Measurements from ENCODE around the gene TPX2. TPM values are rescaled to one million over a fixed set of nuclear protein-coding genes. Genes with fewer than 3 reads are reported as not detected.
"Not testable (repeated sequence)": the region's sequence is repeated elsewhere in the genome, so short reads cannot be mapped to it uniquely, and the experiment has no call there.

TPX2 gene
- total and polyA plus RNA-seq, 2 donors, result 8.2 to 75.6 TPM

DNA sequence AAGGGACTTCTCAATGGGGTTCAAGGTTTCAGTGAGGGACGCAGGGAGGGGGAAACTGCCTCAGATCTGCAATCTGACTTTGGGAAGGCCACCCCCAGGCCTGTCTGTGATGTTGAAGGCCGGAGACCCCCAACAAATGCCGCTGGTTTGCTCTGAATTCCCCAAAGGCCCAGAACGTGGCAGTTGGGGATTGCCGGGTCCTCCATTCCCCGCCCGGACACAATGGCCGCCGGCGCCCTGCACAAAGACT lies 16.1 kb upstream of the TPX2 start:
- Histone ChIP-seq H3K36me3 (ENCODE audit: control insufficient read depth in 2 of 2, insufficient read depth in 2 of 2, low read length in 1 of 2) (peaks cover 17 to 30% of the 10 kb centered on the region in 2 donors), H3K27ac (ENCODE audit: low read depth in 1 of 2, low read length in 1 of 2) (peak overlapping the region; percentile 96 to 99), H3K4me1 (ENCODE audit: control insufficient read depth in 2 of 2, insufficient read depth in 2 of 2, low read length in 2 of 2) (peaks cover 14 to 32% of the 10 kb centered on the region in 2 donors), H3K4me3 (ENCODE audit: low read length in 2 of 2) (peak overlapping the region; percentile 75 to 85), H3K27me3 (ENCODE audit: control insufficient read depth in 2 of 2, insufficient read depth in 1 of 2, low read length in 1 of 2) (no peaks in the 10 kb centered on the region), H3K9me3 (ENCODE audit: control insufficient read depth in 2 of 2, insufficient read depth in 1 of 2, low read length in 1 of 2) (no peaks in the 10 kb centered on the region)
- no peak for DNase-seq (ENCODE audit: low read depth in 6 of 9, low spot score in 9 of 9)
- WGBS, result under 1% methylated on average over 10 of the region's 10 CpGs

DNA sequence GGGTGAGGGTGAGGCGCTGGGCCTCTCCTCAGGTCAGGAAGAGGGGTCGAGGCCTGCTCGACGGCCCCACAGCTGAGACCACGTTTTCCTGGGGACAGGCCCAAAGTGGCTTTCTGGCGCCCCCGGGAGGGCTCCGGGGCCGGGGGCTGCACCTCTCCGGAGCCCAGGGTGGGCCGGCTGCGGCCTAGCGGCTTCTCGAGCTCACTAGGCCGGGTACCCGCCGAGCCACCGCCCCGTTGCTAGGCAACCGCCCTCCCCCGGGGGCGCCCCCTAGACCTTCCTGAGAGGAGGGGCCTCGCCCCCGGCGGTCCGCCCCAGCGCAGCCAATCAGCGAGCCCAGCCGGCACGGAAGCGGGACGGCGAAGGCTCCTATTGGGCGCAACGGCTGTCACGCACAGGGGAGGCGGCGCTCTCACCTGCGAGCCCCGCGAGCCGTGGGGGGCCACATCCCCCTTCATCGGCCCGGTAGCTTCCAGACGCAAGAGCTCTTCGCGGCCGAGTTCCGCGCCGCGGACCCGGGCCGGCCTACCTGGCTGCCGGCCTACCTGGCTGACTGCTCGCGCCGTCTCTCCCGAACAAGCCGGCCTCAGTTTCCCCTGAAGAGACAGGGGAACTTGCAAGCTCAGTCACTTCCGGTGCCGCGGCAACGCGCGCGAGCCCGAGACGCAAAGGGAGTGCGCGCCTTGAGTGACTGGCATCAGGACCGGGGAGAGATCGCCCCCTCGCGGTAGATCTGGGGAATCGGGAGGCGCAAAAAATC lies 15.6 kb upstream of the TPX2 start:
- under 1% methylated on average over 77 of the region's 77 CpGs for WGBS
- H3K27ac ChIP-seq (ENCODE audit: low read depth in 1 of 2, low read length in 1 of 2), result peak overlapping the region; percentile 98 to 99
- H3K27me3 ChIP-seq (ENCODE audit: control insufficient read depth in 2 of 2, insufficient read depth in 1 of 2, low read length in 1 of 2), result no peaks in the 10 kb centered on the region
- peak overlapping the region; percentile 75 to 85 for H3K4me3 ChIP-seq (ENCODE audit: low read length in 2 of 2)
- DNase-seq (ENCODE audit: low read depth in 6 of 9, low spot score in 9 of 9), result peak; percentile 95 to 100 (median 98)
- peaks cover 17 to 28% of the 10 kb centered on the region in 2 donors for H3K36me3 ChIP-seq (ENCODE audit: control insufficient read depth in 2 of 2, insufficient read depth in 2 of 2, low read length in 1 of 2)
- H3K9me3 ChIP-seq (ENCODE audit: control insufficient read depth in 2 of 2, insufficient read depth in 1 of 2, low read length in 1 of 2), result no peaks in the 10 kb centered on the region
- peaks cover 12 to 29% of the 10 kb centered on the region in 2 donors for H3K4me1 ChIP-seq (ENCODE audit: control insufficient read depth in 2 of 2, insufficient read depth in 2 of 2, low read length in 2 of 2)

- Histone ChIP-seq H3K36me3 (ENCODE audit: control insufficient read depth in 2 of 2, insufficient read depth in 2 of 2, low read length in 1 of 2) (no peaks in the 10 kb centered on the region), H3K4me1 (ENCODE audit: control insufficient read depth in 2 of 2, insufficient read depth in 2 of 2, low read length in 2 of 2) (no peaks in the 10 kb centered on the region), H3K27ac (ENCODE audit: low read depth in 1 of 2, low read length in 1 of 2) (no peak overlapping the region), H3K4me3 (ENCODE audit: low read length in 2 of 2) (no peak overlapping the region), H3K9me3 (ENCODE audit: control insufficient read depth in 2 of 2, insufficient read depth in 1 of 2, low read length in 1 of 2) (no peaks in the 10 kb centered on the region), H3K27me3 (ENCODE audit: control insufficient read depth in 2 of 2, insufficient read depth in 1 of 2, low read length in 1 of 2) (no peaks in the 10 kb centered on the region)
- DNase-seq (ENCODE audit: low read depth in 6 of 9, low spot score in 9 of 9), result no peak
- WGBS, result 96% methylated on average over 6 of the region's 6 CpGs
These were observed 7.8 kb upstream of the TPX2 start for GRCh38 chr20:31731321-31731717.

DNA sequence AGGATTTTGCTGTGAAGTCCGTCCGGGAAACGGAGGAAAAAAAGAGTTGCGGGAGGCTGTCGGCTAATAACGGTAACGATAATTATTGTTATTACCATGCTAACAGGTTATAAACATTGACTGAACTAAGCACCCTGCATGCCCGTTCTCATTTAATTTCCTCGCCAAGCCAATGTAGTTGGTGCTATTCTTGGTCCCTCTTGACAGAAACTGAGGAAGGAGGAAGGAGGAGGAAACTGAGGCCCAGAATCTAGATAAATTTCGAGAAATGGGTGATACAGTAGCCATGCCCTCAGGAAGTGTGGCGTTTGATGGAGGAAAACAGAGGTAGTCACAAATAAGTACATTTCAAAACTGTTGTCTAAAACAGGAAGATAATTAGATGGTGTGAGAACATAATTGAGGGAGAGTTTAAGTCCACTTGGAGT lies 474 bp downstream of the TPX2 start:
- Histone ChIP-seq H3K4me3 (ENCODE audit: low read length in 2 of 2) (peak overlapping the region; percentile 71 to 78), H3K27me3 (ENCODE audit: control insufficient read depth in 2 of 2, insufficient read depth in 1 of 2, low read length in 1 of 2) (no peaks in the 10 kb centered on the region), H3K4me1 (ENCODE audit: control insufficient read depth in 2 of 2, insufficient read depth in 2 of 2, low read length in 2 of 2) (peaks cover 8 to 17% of the 10 kb centered on the region in 2 donors), H3K9me3 (ENCODE audit: control insufficient read depth in 2 of 2, insufficient read depth in 1 of 2, low read length in 1 of 2) (no peaks in the 10 kb centered on the region), H3K27ac (ENCODE audit: low read depth in 1 of 2, low read length in 1 of 2) (peak overlapping the region in 1 of 2 donors; percentile 74), H3K36me3 (ENCODE audit: control insufficient read depth in 2 of 2, insufficient read depth in 2 of 2, low read length in 1 of 2) (peaks cover 4 to 18% of the 10 kb centered on the region in 2 donors)
- DNase-seq (ENCODE audit: low read depth in 6 of 9, low spot score in 9 of 9), result no peak
- WGBS, result under 1% methylated on average over 11 of the region's 11 CpGs

DNA sequence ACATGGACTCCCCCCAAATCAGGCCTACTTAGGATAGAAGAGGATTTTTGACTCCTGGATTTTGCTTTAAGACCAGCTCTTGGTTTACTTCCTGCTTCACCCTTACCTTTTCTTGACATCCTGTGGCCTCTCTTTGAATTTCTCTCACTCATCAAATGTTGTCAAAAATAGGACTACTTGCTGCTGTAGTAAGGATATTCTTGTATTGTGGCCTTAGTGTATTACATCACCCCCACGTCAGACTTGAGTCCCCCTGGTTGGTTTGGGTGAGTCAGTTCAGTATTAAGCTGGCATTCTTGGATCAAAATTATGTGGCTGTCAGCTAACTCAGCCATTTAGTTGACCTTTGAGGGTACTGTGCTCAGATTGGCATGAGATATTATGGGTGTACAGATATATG lies 1.1 kb downstream of the TPX2 start:
- Histone ChIP-seq H3K27ac (ENCODE audit: low read depth in 1 of 2, low read length in 1 of 2) (peak overlapping the region in 1 of 2 donors; percentile 74), H3K9me3 (ENCODE audit: control insufficient read depth in 2 of 2, insufficient read depth in 1 of 2, low read length in 1 of 2) (no peaks in the 10 kb centered on the region), H3K4me3 (ENCODE audit: low read length in 2 of 2) (peak overlapping the region; percentile 71 to 78), H3K36me3 (ENCODE audit: control insufficient read depth in 2 of 2, insufficient read depth in 2 of 2, low read length in 1 of 2) (peaks cover 8 to 23% of the 10 kb centered on the region in 2 donors), H3K27me3 (ENCODE audit: control insufficient read depth in 2 of 2, insufficient read depth in 1 of 2, low read length in 1 of 2) (no peaks in the 10 kb centered on the region), H3K4me1 (ENCODE audit: control insufficient read depth in 2 of 2, insufficient read depth in 2 of 2, low read length in 2 of 2) (peaks cover 8 to 17% of the 10 kb centered on the region in 2 donors)
- DNase-seq (ENCODE audit: low read depth in 6 of 9, low spot score in 9 of 9), result peak in 1 of 9 donors; percentile 48
- WGBS, result 0% methylated on average over 1 of the region's 1 CpG

GRCh38 chr20:31740656-31741323 lies 1.7 kb downstream of the TPX2 start:
- Histone ChIP-seq H3K36me3 (ENCODE audit: control insufficient read depth in 2 of 2, insufficient read depth in 2 of 2, low read length in 1 of 2) (peaks cover 8 to 24% of the 10 kb centered on the region in 2 donors), H3K4me3 (ENCODE audit: low read length in 2 of 2) (peak overlapping the region; percentile 71 to 78), H3K27me3 (ENCODE audit: control insufficient read depth in 2 of 2, insufficient read depth in 1 of 2, low read length in 1 of 2) (no peaks in the 10 kb centered on the region), H3K9me3 (ENCODE audit: control insufficient read depth in 2 of 2, insufficient read depth in 1 of 2, low read length in 1 of 2) (no peaks in the 10 kb centered on the region), H3K4me1 (ENCODE audit: control insufficient read depth in 2 of 2, insufficient read depth in 2 of 2, low read length in 2 of 2) (peaks cover 8 to 17% of the 10 kb centered on the region in 2 donors), H3K27ac (ENCODE audit: low read depth in 1 of 2, low read length in 1 of 2) (peak overlapping the region in 1 of 2 donors; percentile 74)
- 90% methylated on average over 1 of the region's 1 CpG for WGBS
- peak in 1 of 9 donors; percentile 18 for DNase-seq (ENCODE audit: low read depth in 6 of 9, low spot score in 9 of 9)

GRCh38 chr20:31746068-31746878 lies 7.2 kb downstream of the TPX2 start:
- no peak overlapping the region for H3K27ac ChIP-seq (ENCODE audit: low read depth in 1 of 2, low read length in 1 of 2)
- peaks cover 8 to 53% of the 10 kb centered on the region in 2 donors for H3K36me3 ChIP-seq (ENCODE audit: control insufficient read depth in 2 of 2, insufficient read depth in 2 of 2, low read length in 1 of 2)
- H3K4me1 ChIP-seq (ENCODE audit: control insufficient read depth in 2 of 2, insufficient read depth in 2 of 2, low read length in 2 of 2), result peaks cover 2 to 4% of the 10 kb centered on the region in 2 donors
- 23% methylated on average over 1 of the region's 1 CpG for WGBS
- H3K9me3 ChIP-seq (ENCODE audit: control insufficient read depth in 2 of 2, insufficient read depth in 1 of 2, low read length in 1 of 2), result no peaks in the 10 kb centered on the region
- H3K4me3 ChIP-seq (ENCODE audit: low read length in 2 of 2), result no peak overlapping the region
- DNase-seq (ENCODE audit: low read depth in 6 of 9, low spot score in 9 of 9), result peak in 1 of 9 donors; percentile 9
- no peaks in the 10 kb centered on the region for H3K27me3 ChIP-seq (ENCODE audit: control insufficient read depth in 2 of 2, insufficient read depth in 1 of 2, low read length in 1 of 2)

DNA sequence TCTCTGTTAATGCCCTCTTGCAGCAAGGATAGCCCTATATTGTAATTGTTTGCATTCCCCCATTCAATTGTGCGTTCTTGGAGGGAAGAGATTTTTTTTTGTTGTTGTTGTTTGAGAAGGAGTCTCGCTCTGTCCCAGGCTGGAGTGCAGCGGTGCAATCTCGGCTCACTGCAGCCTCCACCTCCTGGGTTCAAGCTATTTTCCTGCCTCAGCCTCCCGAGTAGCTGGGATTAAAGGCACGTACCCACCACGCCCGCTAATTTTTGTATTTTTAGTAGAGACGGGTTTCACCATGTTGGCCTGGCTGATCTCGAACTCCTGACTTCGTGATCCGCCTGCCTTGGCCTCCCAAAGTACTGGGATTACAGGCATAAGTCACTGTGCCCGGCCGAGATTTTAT lies 7.9 kb downstream of the TPX2 start:
- not testable (repeated sequence) for H3K27me3 ChIP-seq (ENCODE audit: control insufficient read depth in 2 of 2, insufficient read depth in 1 of 2, low read length in 1 of 2); H3K4me3 ChIP-seq (ENCODE audit: low read length in 2 of 2); H3K27ac ChIP-seq (ENCODE audit: low read depth in 1 of 2, low read length in 1 of 2); H3K4me1 ChIP-seq (ENCODE audit: control insufficient read depth in 2 of 2, insufficient read depth in 2 of 2, low read length in 2 of 2); H3K9me3 ChIP-seq (ENCODE audit: control insufficient read depth in 2 of 2, insufficient read depth in 1 of 2, low read length in 1 of 2); DNase-seq (ENCODE audit: low read depth in 6 of 9, low spot score in 9 of 9)
- H3K36me3 ChIP-seq (ENCODE audit: control insufficient read depth in 2 of 2, insufficient read depth in 2 of 2, low read length in 1 of 2), result peaks cover 8 to 51% of the 10 kb centered on the region in 2 donors
- WGBS, result 97% methylated on average over 14 of the region's 14 CpGs

- H3K4me1 ChIP-seq (ENCODE audit: control insufficient read depth in 2 of 2, insufficient read depth in 2 of 2, low read length in 2 of 2), result peaks cover 0 to 2% of the 10 kb centered on the region in 2 donors
- peaks cover 9 to 50% of the 10 kb centered on the region in 2 donors for H3K36me3 ChIP-seq (ENCODE audit: control insufficient read depth in 2 of 2, insufficient read depth in 2 of 2, low read length in 1 of 2)
- no peak overlapping the region for H3K4me3 ChIP-seq (ENCODE audit: low read length in 2 of 2)
- no peaks in the 10 kb centered on the region for H3K27me3 ChIP-seq (ENCODE audit: control insufficient read depth in 2 of 2, insufficient read depth in 1 of 2, low read length in 1 of 2)
- peak overlapping the region in 1 of 2 donors; percentile 60 for H3K27ac ChIP-seq (ENCODE audit: low read depth in 1 of 2, low read length in 1 of 2)
- DNase-seq (ENCODE audit: low read depth in 6 of 9, low spot score in 9 of 9), result peak in 1 of 9 donors; percentile 3
- 93% methylated on average over 5 of the region's 5 CpGs for WGBS
- H3K9me3 ChIP-seq (ENCODE audit: control insufficient read depth in 2 of 2, insufficient read depth in 1 of 2, low read length in 1 of 2), result no peaks in the 10 kb centered on the region
These were observed 8.6 kb downstream of the TPX2 start for GRCh38 chr20:31747640-31748039.

Measured in thymus (tissue), 11 donors.